ENCODE measurements around the gene NKX3-2.
A peak's percentile ranks its signal among the peaks of the same experiment; 100 is the strongest.

Gene NKX3-2

GRCh38 chr4:13546142-13546940 lies 2.0 kb upstream of the NKX3-2 start:
- no peaks in the 10 kb centered on the region for H3K79me2 ChIP-seq (ENCODE audit: control insufficient read depth, insufficient read depth, low read length, poor library complexity)
- no peak overlapping the region for H3K18ac ChIP-seq (ENCODE audit: low read length)
- no peak for DNase-seq
- no peak overlapping the region for H2AFZ ChIP-seq (ENCODE audit: insufficient read depth, low read length, poor library complexity)
- H3K9me3 ChIP-seq (ENCODE audit: insufficient read depth, low read depth, low read length), result peaks cover 11% of the 10 kb centered on the region
- no peak overlapping the region for H3K4me3 ChIP-seq (ENCODE audit: low read depth, low read length)
- H3K27ac ChIP-seq (ENCODE audit: low read depth, low read length), result no peak overlapping the region
- H3K9ac ChIP-seq (ENCODE audit: low read length), result no peak overlapping the region
- no peak overlapping the region for H3K14ac ChIP-seq (ENCODE audit: low read length)
- H4K8ac ChIP-seq (ENCODE audit: low read depth, low read length), result no peak overlapping the region
- no peak overlapping the region for H2BK120ac ChIP-seq (ENCODE audit: insufficient read depth, low read length, poor library complexity)
- H2BK12ac ChIP-seq (ENCODE audit: low read length), result no peak overlapping the region
- H3K4me1 ChIP-seq (ENCODE audit: control insufficient read depth in 1 of 2, insufficient read depth in 2 of 2, low read length in 2 of 2), result peaks cover 6 to 25% of the 10 kb centered on the region in 2 experiments
- H4K12ac ChIP-seq (ENCODE audit: low read depth, low read length), result no peak overlapping the region
- peaks cover 54% of the 10 kb centered on the region for H3K27me3 ChIP-seq (ENCODE audit: insufficient read depth, low read length)
- H3K79me1 ChIP-seq (ENCODE audit: low read length), result no peaks in the 10 kb centered on the region
- no peak overlapping the region for H3K23ac ChIP-seq (ENCODE audit: low read length)
- no peak overlapping the region for H2BK5ac ChIP-seq (ENCODE audit: low read depth, low read length, poor library complexity)
- WGBS (ENCODE audit: extremely low coverage, insufficient coverage, insufficient read length), result no CpG with 5 or more reads among the region's 18 CpGs
- peak overlapping the region; percentile 68 for H3K4me2 ChIP-seq (ENCODE audit: low read length)
- H2AK5ac ChIP-seq (ENCODE audit: low read length), result no peak overlapping the region
- H3K4ac ChIP-seq (ENCODE audit: low read depth, low read length), result no peak overlapping the region
- no peaks in the 10 kb centered on the region for H3K36me3 ChIP-seq (ENCODE audit: control insufficient read depth in 1 of 2, insufficient read depth in 2 of 2, low read length in 2 of 2)
- H4K91ac ChIP-seq (ENCODE audit: low read depth, low read length), result no peak overlapping the region

- peaks cover 11% of the 10 kb centered on the region for H3K9me3 ChIP-seq (ENCODE audit: insufficient read depth, low read depth, low read length)
- DNase-seq, result no peak
- H4K91ac ChIP-seq (ENCODE audit: low read depth, low read length), result no peak overlapping the region
- H3K27me3 ChIP-seq (ENCODE audit: insufficient read depth, low read length), result peaks cover 63% of the 10 kb centered on the region
- no peaks in the 10 kb centered on the region for H3K79me1 ChIP-seq (ENCODE audit: low read length)
- no peak overlapping the region for H2BK120ac ChIP-seq (ENCODE audit: insufficient read depth, low read length, poor library complexity)
- no peak overlapping the region for H2BK12ac ChIP-seq (ENCODE audit: low read length)
- H3K4me1 ChIP-seq (ENCODE audit: control insufficient read depth in 1 of 2, insufficient read depth in 2 of 2, low read length in 2 of 2), result peaks cover 6 to 25% of the 10 kb centered on the region in 2 experiments
- H3K4me2 ChIP-seq (ENCODE audit: low read length), result no peak overlapping the region
- H4K8ac ChIP-seq (ENCODE audit: low read depth, low read length), result no peak overlapping the region
- no peak overlapping the region for H3K9ac ChIP-seq (ENCODE audit: low read length)
- no peak overlapping the region for H3K27ac ChIP-seq (ENCODE audit: low read depth, low read length)
- no peak overlapping the region for H3K23ac ChIP-seq (ENCODE audit: low read length)
- H2AFZ ChIP-seq (ENCODE audit: insufficient read depth, low read length, poor library complexity), result no peak overlapping the region
- H3K36me3 ChIP-seq (ENCODE audit: control insufficient read depth in 1 of 2, insufficient read depth in 2 of 2, low read length in 2 of 2), result no peaks in the 10 kb centered on the region
- H4K12ac ChIP-seq (ENCODE audit: low read depth, low read length), result no peak overlapping the region
- no peak overlapping the region for H2AK5ac ChIP-seq (ENCODE audit: low read length)
- no peaks in the 10 kb centered on the region for H3K79me2 ChIP-seq (ENCODE audit: control insufficient read depth, insufficient read depth, low read length, poor library complexity)
- H3K4me3 ChIP-seq (ENCODE audit: low read depth, low read length), result no peak overlapping the region
- H2BK5ac ChIP-seq (ENCODE audit: low read depth, low read length, poor library complexity), result no peak overlapping the region
- no peak overlapping the region for H3K14ac ChIP-seq (ENCODE audit: low read length)
- H3K18ac ChIP-seq (ENCODE audit: low read length), result no peak overlapping the region
- H3K4ac ChIP-seq (ENCODE audit: low read depth, low read length), result no peak overlapping the region
- no CpG with 5 or more reads among the region's 8 CpGs for WGBS (ENCODE audit: extremely low coverage, insufficient coverage, insufficient read length)
Measured at GRCh38 chr4:13545394-13545808, 1.1 kb upstream of the NKX3-2 start.

GRCh38 chr4:13544606-13545393 lies 492 bp upstream of the NKX3-2 start:
- Histone ChIP-seq H2BK120ac (ENCODE audit: insufficient read depth, low read length, poor library complexity) (no peak overlapping the region), H3K79me1 (ENCODE audit: low read length) (no peaks in the 10 kb centered on the region), H3K23ac (ENCODE audit: low read length) (no peak overlapping the region), H2AK5ac (ENCODE audit: low read length) (no peak overlapping the region), H3K27me3 (ENCODE audit: insufficient read depth, low read length) (peaks cover 69% of the 10 kb centered on the region), H3K79me2 (ENCODE audit: control insufficient read depth, insufficient read depth, low read length, poor library complexity) (no peaks in the 10 kb centered on the region), H3K27ac (ENCODE audit: low read depth, low read length) (no peak overlapping the region), H4K8ac (ENCODE audit: low read depth, low read length) (peak overlapping the region; percentile 42), H3K4ac (ENCODE audit: low read depth, low read length) (no peak overlapping the region), H3K4me2 (ENCODE audit: low read length) (peak overlapping the region; percentile 91), H2BK5ac (ENCODE audit: low read depth, low read length, poor library complexity) (no peak overlapping the region), H3K36me3 (ENCODE audit: control insufficient read depth in 1 of 2, insufficient read depth in 2 of 2, low read length in 2 of 2) (no peaks in the 10 kb centered on the region), H3K9ac (ENCODE audit: low read length) (no peak overlapping the region), H4K12ac (ENCODE audit: low read depth, low read length) (no peak overlapping the region), H3K18ac (ENCODE audit: low read length) (no peak overlapping the region), H3K14ac (ENCODE audit: low read length) (no peak overlapping the region), H2BK12ac (ENCODE audit: low read length) (no peak overlapping the region), H4K91ac (ENCODE audit: low read depth, low read length) (no peak overlapping the region), H3K4me1 (ENCODE audit: control insufficient read depth in 1 of 2, insufficient read depth in 2 of 2, low read length in 2 of 2) (peaks cover 6 to 25% of the 10 kb centered on the region in 2 experiments), H2AFZ (ENCODE audit: insufficient read depth, low read length, poor library complexity) (peak overlapping the region; percentile 83), H3K9me3 (ENCODE audit: insufficient read depth, low read depth, low read length) (peaks cover 11% of the 10 kb centered on the region), H3K4me3 (ENCODE audit: low read depth, low read length) (peak overlapping the region; percentile 66)
- WGBS (ENCODE audit: extremely low coverage, insufficient coverage, insufficient read length), result no CpG with 5 or more reads among the region's 54 CpGs
- DNase-seq, result peak; percentile 16 to 59

GRCh38 chr4:13543032-13543838 lies 1.1 kb downstream of the NKX3-2 start:
- Histone ChIP-seq H3K18ac (ENCODE audit: low read length) (no peak overlapping the region), H3K79me1 (ENCODE audit: low read length) (no peaks in the 10 kb centered on the region), H4K8ac (ENCODE audit: low read depth, low read length) (no peak overlapping the region), H4K12ac (ENCODE audit: low read depth, low read length) (no peak overlapping the region), H3K9ac (ENCODE audit: low read length) (no peak overlapping the region), H3K14ac (ENCODE audit: low read length) (no peak overlapping the region), H3K4me2 (ENCODE audit: low read length) (peak overlapping the region; percentile 91), H3K4ac (ENCODE audit: low read depth, low read length) (no peak overlapping the region), H4K91ac (ENCODE audit: low read depth, low read length) (no peak overlapping the region), H3K27me3 (ENCODE audit: insufficient read depth, low read length) (peaks cover 82% of the 10 kb centered on the region), H3K27ac (ENCODE audit: low read depth, low read length) (no peak overlapping the region), H2BK5ac (ENCODE audit: low read depth, low read length, poor library complexity) (no peak overlapping the region), H2BK12ac (ENCODE audit: low read length) (no peak overlapping the region), H3K4me3 (ENCODE audit: low read depth, low read length) (no peak overlapping the region), H3K9me3 (ENCODE audit: insufficient read depth, low read depth, low read length) (peaks cover 16% of the 10 kb centered on the region), H2AFZ (ENCODE audit: insufficient read depth, low read length, poor library complexity) (no peak overlapping the region), H3K36me3 (ENCODE audit: control insufficient read depth in 1 of 2, insufficient read depth in 2 of 2, low read length in 2 of 2) (no peaks in the 10 kb centered on the region), H3K4me1 (ENCODE audit: control insufficient read depth in 1 of 2, insufficient read depth in 2 of 2, low read length in 2 of 2) (peaks cover 6 to 25% of the 10 kb centered on the region in 2 experiments), H3K23ac (ENCODE audit: low read length) (no peak overlapping the region), H2BK120ac (ENCODE audit: insufficient read depth, low read length, poor library complexity) (no peak overlapping the region), H3K79me2 (ENCODE audit: control insufficient read depth, insufficient read depth, low read length, poor library complexity) (no peaks in the 10 kb centered on the region), H2AK5ac (ENCODE audit: low read length) (no peak overlapping the region)
- no peak for DNase-seq
- no CpG with 5 or more reads among the region's 30 CpGs for WGBS (ENCODE audit: extremely low coverage, insufficient coverage, insufficient read length)

Measured in trophoblast cell (in vitro differentiated cells and primary cell).